ENCODE results near the gene TOGARAM2.
"Not testable (repeated sequence)": the region's sequence is repeated elsewhere in the genome, so short reads cannot be mapped to it uniquely, and the experiment has no call there.

Gene TOGARAM2

GRCh38 chr2:29070526-29070925, 89.4 kb downstream of the TOGARAM2 start:
- TF ChIP-seq JUND (IDR thresholded peaks at IDR 0.05; ENCODE audit: low read depth), result no peak
- DNase-seq (ENCODE audit: low read depth in 1 of 2, low spot score in 1 of 2), result no peak
- in situ Hi-C loops (cut with HindIII; ENCODE audit: low pct_unique_long_range_greater_than_20kb, low sequenced_read_pairs), result no loop called here

- DNase-seq (ENCODE audit: low read depth in 1 of 2, low spot score in 1 of 2), result no peak
- in situ Hi-C loops (cut with HindIII; ENCODE audit: low pct_unique_long_range_greater_than_20kb, low sequenced_read_pairs), result no loop called here
- no peak for TF ChIP-seq JUND (IDR thresholded peaks at IDR 0.05; ENCODE audit: low read depth)
Observed at GRCh38 chr2:29071032-29071975, 90.2 kb downstream of the TOGARAM2 start.

DNA sequence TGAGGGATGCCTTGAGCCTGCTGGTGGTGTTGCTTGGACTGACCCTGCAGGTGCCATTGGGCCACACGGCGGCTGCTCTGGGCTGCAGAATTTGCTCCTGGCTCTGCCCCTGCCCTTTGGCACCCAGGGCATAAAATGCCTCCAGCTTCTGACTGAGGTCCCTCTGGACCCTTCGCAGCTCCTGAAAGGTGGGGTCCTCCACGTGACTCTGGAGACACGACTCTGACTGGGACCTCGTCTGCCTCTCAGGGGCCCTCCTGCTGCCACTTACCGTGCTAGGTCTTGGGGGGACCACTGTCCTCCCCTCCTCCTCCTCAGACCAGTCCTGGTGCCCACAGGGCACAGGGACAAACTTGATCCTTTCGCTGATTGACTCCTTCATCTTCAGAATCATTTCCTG, 91.2 kb downstream of the TOGARAM2 start:
- in situ Hi-C loops (cut with HindIII; ENCODE audit: low pct_unique_long_range_greater_than_20kb, low sequenced_read_pairs), result no loop called here

DNA sequence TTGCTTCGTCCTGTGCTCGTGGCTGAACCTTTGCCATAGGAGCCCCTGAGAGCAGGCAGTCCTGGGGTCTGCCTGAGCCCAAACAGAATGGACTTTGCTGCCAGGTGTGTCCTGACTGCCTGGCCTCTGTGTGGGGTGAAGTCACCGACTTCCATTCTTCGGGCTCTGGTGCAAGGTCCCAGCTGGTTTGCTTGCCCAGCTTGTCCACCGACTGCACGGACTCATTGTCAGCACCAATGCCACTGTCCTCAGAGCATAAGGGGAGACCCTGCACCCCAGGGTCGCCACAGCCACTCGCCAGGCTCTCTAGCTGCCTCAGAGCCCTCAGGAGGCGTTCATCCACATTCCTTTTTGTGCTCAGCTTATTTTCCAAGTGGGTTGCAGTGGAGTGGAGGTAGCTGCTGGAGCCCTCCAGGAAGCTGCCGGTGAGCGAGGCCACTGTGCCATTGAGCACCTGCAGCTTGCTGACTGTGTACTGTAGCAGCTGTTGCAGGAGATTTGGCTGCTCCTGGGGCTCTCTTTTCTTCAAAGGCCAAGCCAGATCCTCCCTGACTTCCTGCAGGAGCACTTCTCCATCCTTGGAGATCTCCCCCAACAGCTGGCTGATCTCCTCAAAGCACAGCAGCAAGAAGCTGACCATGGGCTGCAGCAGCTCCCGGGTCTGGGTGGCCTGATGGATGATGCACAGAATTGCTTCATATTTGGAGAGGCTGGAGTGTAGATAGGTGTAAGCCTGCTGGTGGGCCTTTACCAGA, 92.0 kb downstream of the TOGARAM2 start:
- TF ChIP-seq JUND (IDR thresholded peaks at IDR 0.05; ENCODE audit: low read depth), result no peak
- in situ Hi-C loops (cut with HindIII; ENCODE audit: low pct_unique_long_range_greater_than_20kb, low sequenced_read_pairs), result no loop called here
- DNase-seq (ENCODE audit: low read depth in 1 of 2, low spot score in 1 of 2), result no peak

More for the DNA sequence above, 91.2 kb downstream of the TOGARAM2 start:
- no peak for DNase-seq (ENCODE audit: low read depth in 1 of 2, low spot score in 1 of 2)
- no peak for TF ChIP-seq JUND (IDR thresholded peaks at IDR 0.05; ENCODE audit: low read depth)

DNA sequence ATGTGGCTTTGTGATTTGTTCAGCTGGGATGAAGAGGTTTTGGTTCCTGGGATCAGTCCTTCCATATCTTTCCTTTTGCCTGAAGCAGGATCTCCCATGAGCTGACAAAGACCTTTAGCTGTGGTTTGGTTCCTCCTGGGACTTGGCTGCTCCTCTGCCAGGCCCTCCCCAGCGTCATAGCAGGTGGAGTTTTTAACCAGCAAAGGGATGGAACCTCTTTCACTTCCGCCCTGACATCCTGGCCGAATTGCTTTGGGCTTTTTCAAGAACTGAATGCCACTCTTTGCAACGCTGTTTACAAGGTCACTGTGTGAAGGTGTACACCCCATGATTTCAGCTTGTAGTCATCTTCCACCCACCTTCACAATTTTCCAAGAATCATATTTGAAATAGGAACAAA, 92.8 kb downstream of the TOGARAM2 start:
- in situ Hi-C loops (cut with HindIII; ENCODE audit: low pct_unique_long_range_greater_than_20kb, low sequenced_read_pairs), result no loop called here
- DNase-seq (ENCODE audit: low read depth in 1 of 2, low spot score in 1 of 2), result no peak
- no peak for TF ChIP-seq JUND (IDR thresholded peaks at IDR 0.05; ENCODE audit: low read depth)

- no peak for TF ChIP-seq JUND (IDR thresholded peaks at IDR 0.05; ENCODE audit: low read depth)
- in situ Hi-C loops (cut with HindIII; ENCODE audit: low pct_unique_long_range_greater_than_20kb, low sequenced_read_pairs), result no loop called here
- no peak for DNase-seq (ENCODE audit: low read depth in 1 of 2, low spot score in 1 of 2)
Observed at GRCh38 chr2:29074411-29074810, 93.3 kb downstream of the TOGARAM2 start, which contains the start of gene PCARE. Gene PCARE, minus strand, starts transcription at chr2:29074523. Its CDS starts 262 bp downstream, at chr2:29074261.

- no peak for DNase-seq (ENCODE audit: low read depth in 1 of 2, low spot score in 1 of 2)
- TF ChIP-seq JUND (IDR thresholded peaks at IDR 0.05; ENCODE audit: low read depth), result no peak
- in situ Hi-C loops (cut with HindIII; ENCODE audit: low pct_unique_long_range_greater_than_20kb, low sequenced_read_pairs), result no loop called here
Observed at GRCh38 chr2:29075894-29076705, 95.0 kb downstream of the TOGARAM2 start.

- in situ Hi-C loops (cut with HindIII; ENCODE audit: low pct_unique_long_range_greater_than_20kb, low sequenced_read_pairs), result no loop called here
- no peak for DNase-seq (ENCODE audit: low read depth in 1 of 2, low spot score in 1 of 2)
- no peak for TF ChIP-seq JUND (IDR thresholded peaks at IDR 0.05; ENCODE audit: low read depth)
Observed at GRCh38 chr2:29079887-29080286, 98.8 kb downstream of the TOGARAM2 start.

DNA sequence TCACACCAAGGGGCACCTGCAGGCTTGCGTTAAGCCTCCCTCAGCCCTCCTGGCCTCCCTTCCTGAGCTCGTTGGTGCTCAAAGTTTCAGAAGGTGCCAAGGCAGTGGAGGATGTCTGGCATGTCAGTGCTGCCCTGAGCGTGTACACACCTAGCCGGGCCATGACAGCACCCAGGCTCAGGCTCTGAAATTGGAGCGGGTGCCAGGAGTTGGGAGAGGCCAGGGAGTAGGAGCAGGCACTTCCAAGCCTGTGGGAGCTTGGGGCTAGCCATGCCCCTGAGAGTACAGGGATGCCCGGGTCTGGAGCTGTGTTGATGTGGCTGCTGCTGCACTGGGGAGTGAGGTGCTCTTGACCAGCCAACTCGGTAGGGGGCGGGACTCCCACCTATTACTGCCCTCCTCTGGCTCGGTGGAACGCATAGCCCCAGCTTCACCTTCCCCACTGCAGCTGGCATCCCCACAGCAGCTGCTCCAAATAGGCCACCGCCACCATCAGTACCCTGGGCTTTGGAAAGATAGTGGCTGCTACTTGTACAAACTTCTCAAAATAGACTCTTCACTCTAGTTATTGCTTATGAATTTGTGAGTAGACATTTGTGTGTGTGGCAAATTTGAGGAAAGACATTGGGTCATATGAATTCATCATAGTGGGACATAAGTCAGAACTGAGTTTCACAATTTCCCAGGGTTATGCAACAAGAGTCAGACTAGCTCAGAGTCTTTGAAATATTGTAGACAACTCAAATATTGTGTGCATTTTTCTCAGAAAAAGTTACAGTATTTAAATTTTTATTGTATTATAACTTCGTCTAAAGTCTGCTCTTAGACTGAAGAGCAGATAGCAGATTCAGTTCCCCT, 100.0 kb downstream of the TOGARAM2 start:
- TF ChIP-seq JUND (IDR thresholded peaks at IDR 0.05; ENCODE audit: low read depth), result no peak
- DNase-seq (ENCODE audit: low read depth in 1 of 2, low spot score in 1 of 2), result no peak
- in situ Hi-C loops (cut with HindIII; ENCODE audit: low pct_unique_long_range_greater_than_20kb, low sequenced_read_pairs), result no loop called here

DNA sequence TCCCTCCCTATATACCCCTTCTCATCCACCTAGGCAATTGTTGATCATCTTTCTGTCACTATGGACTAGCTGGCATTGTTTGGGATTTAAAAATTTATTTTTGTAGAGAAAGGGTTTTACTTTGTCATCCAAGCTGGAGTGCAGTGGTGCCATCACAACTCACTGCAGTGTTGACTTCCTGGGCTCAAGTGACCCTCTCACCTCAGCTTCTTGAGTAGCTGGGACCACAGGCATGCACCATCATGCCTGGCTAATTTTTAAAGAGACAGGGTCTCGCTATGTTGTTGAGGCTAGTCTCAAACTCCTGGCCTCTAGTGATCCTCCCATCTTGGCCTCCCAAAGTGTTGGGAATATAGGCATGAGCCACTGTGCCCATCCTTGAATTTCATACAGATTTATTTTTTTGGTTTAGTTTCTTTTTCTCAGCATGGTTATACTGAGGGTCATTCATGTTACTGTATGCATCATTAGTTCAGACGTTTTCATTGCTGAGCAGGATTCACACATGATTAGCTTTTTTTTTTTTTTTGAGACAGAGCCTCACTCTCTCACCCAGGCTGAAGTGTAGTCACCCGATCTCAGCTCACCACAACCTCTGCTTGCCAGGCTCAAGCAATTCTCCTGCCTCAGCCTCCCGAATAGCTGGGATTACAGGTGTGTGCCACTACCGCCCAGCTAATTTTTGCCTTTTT, 101.9 kb downstream of the TOGARAM2 start:
- no peak for DNase-seq (ENCODE audit: low read depth in 1 of 2, low spot score in 1 of 2)
- in situ Hi-C loops (cut with HindIII; ENCODE audit: low pct_unique_long_range_greater_than_20kb, low sequenced_read_pairs), result no loop called here
- no peak for TF ChIP-seq JUND (IDR thresholded peaks at IDR 0.05; ENCODE audit: low read depth)

- in situ Hi-C loops (cut with HindIII; ENCODE audit: low pct_unique_long_range_greater_than_20kb, low sequenced_read_pairs), result no loop called here
- no peak for TF ChIP-seq JUND (IDR thresholded peaks at IDR 0.05; ENCODE audit: low read depth)
- DNase-seq (ENCODE audit: low read depth in 1 of 2, low spot score in 1 of 2), result no peak
Observed at GRCh38 chr2:29084554-29084953, 103.5 kb downstream of the TOGARAM2 start.

- in situ Hi-C loops (cut with HindIII; ENCODE audit: low pct_unique_long_range_greater_than_20kb, low sequenced_read_pairs); DNase-seq (ENCODE audit: low read depth in 1 of 2, low spot score in 1 of 2): not testable (repeated sequence)
Observed at GRCh38 chr2:29090311-29090710, 109.2 kb downstream of the TOGARAM2 start.

Data from T47D (cell line).